Measurements from ENCODE around the gene AGO3. TPM values are rescaled to one million over a fixed set of nuclear protein-coding genes. Genes with fewer than 3 reads are reported as not detected.
A peak's percentile ranks its signal among the peaks of the same experiment; 100 is the strongest.

The AGO3 gene
- total RNA-seq, 1 donor from 2014 or later = 27.0 TPM

DNA sequence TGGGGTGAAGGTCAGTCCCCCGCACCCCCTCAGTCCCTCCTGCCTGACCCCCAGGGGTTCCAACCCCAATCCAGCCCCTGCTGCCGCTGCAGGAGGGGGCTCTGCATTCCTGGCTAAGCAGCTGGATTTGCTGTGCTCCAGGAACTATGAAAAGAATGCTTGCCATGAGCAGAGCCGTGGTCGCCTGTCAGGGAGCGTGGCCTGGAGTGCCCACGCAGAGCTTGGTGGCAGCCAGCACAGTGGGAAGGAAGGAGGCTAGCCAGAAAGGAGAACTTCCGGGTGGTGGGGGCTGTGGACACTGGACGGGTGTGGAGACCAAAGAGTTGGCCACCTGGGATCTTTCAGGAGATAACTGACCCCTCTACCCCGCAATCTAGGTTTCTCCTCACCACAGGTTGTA, 188.6 kb downstream of the AGO3 start:
- no peak overlapping the region for H2AFZ ChIP-seq (ENCODE audit: low read depth, low read length)
- no peak overlapping the region for H3K4me3 ChIP-seq (ENCODE audit: insufficient read depth, low read depth, low read length)
- peaks cover 8% of the 10 kb centered on the region for H3K27me3 ChIP-seq (ENCODE audit: insufficient read depth, low read length)
- H3K4me1 ChIP-seq (ENCODE audit: insufficient read depth, low read length) = peaks cover 27% of the 10 kb centered on the region
- DNase-seq (ENCODE audit: low read depth) (no peak), FAIRE-seq (no peak)
- Mint-ChIP-seq H3K4me3 (ENCODE audit: unreplicated experiment) (no peak overlapping the region), H3K4me1 (ENCODE audit: low read depth, unreplicated experiment) (peaks cover 37% of the 10 kb centered on the region), H3K36me3 (ENCODE audit: low read depth, unreplicated experiment) (no peaks in the 10 kb centered on the region), H3K27me3 (ENCODE audit: low read depth, unreplicated experiment) (peaks cover 23% of the 10 kb centered on the region), H3K27ac (ENCODE audit: unreplicated experiment) (no peak overlapping the region), H3K9me3 (ENCODE audit: unreplicated experiment) (no peaks in the 10 kb centered on the region)
- TF ChIP-seq, protein P1, sequence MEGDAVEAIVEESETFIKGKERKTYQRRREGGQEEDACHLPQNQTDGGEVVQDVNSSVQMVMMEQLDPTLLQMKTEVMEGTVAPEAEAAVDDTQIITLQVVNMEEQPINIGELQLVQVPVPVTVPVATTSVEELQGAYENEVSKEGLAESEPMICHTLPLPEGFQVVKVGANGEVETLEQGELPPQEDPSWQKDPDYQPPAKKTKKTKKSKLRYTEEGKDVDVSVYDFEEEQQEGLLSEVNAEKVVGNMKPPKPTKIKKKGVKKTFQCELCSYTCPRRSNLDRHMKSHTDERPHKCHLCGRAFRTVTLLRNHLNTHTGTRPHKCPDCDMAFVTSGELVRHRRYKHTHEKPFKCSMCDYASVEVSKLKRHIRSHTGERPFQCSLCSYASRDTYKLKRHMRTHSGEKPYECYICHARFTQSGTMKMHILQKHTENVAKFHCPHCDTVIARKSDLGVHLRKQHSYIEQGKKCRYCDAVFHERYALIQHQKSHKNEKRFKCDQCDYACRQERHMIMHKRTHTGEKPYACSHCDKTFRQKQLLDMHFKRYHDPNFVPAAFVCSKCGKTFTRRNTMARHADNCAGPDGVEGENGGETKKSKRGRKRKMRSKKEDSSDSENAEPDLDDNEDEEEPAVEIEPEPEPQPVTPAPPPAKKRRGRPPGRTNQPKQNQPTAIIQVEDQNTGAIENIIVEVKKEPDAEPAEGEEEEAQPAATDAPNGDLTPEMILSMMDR (IDR thresholded peaks at IDR 0.05; ENCODE audit: insufficient read depth, low read depth, low read length) = no peak
- TF ChIP-seq EZH2 (IDR thresholded peaks at IDR 0.05; ENCODE audit: insufficient read depth, low read length) = no peak
- H3K36me3 ChIP-seq (ENCODE audit: insufficient read depth, low read length) = no peaks in the 10 kb centered on the region
- H3K4me2 ChIP-seq (ENCODE audit: low read length) = peak overlapping the region; percentile 28
- no peaks in the 10 kb centered on the region for H3K9me3 ChIP-seq (ENCODE audit: insufficient read depth, low read depth, low read length)
- no peak overlapping the region for H3K9ac ChIP-seq (ENCODE audit: low read length)
- H3K27ac ChIP-seq (ENCODE audit: low read depth, low read length) = no peak overlapping the region
- no peaks in the 10 kb centered on the region for H3K79me2 ChIP-seq (ENCODE audit: insufficient read depth, low read length)
- no peaks in the 10 kb centered on the region for H4K20me1 ChIP-seq (ENCODE audit: insufficient read depth, low read length)

Other genes starting within 250 kb of the AGO3 start
- gene C1orf216, start 212.2 kb upstream of the AGO3 start, total RNA-seq = 12.2 and 12.5 TPM in 2 replicates
- gene CLSPN, start 161.1 kb upstream of the AGO3 start, total RNA-seq = 4.3 and 5.3 TPM in 2 replicates
- gene AGO4, start 123.1 kb upstream of the AGO3 start, total RNA-seq = 9.8 and 10.0 TPM in 2 replicates
- gene AGO1, start 47.9 kb upstream of the AGO3 start, total RNA-seq = 34.1 and 35.1 TPM in 2 replicates
- gene TEKT2, start 153.0 kb downstream of the AGO3 start, total RNA-seq = 0.38 and 0.39 TPM in 2 replicates
- 28.7 and 32.2 TPM in 2 replicates for gene ADPRS, start 157.8 kb downstream of the AGO3 start, total RNA-seq
- gene COL8A2, start 194.1 kb downstream of the AGO3 start, total RNA-seq = 3.4 and 10.8 TPM in 2 replicates
- gene TRAPPC3, start 218.4 kb downstream of the AGO3 start, total RNA-seq = 87.1 and 87.6 TPM in 2 replicates
- gene MAP7D1, start 225.1 kb downstream of the AGO3 start, total RNA-seq = 259 and 271 TPM in 2 replicates

Measured in astrocyte (in vitro differentiated cells and primary cell).